ENCODE results near the gene ANKRD60. TPM values are rescaled to one million over a fixed set of nuclear protein-coding genes. Genes with fewer than 3 reads are reported as not detected.

ANKRD60 gene
- total and polyA plus RNA-seq, 2 donors (not counting 1 experiment from before 2014, with no cell fraction given) = not detected

GRCh38 chr20:58214310-58214709, 14.1 kb downstream of the ANKRD60 start:
- H3K36me3 ChIP-seq (ENCODE audit: control insufficient read depth, insufficient read depth, low read length) = no peaks in the 10 kb centered on the region
- H4K20me1 ChIP-seq (ENCODE audit: control insufficient read depth, extremely low read depth, insufficient read depth, low read length) = no peaks in the 10 kb centered on the region
- H3K4me3 ChIP-seq (replicated peaks in 1 of 4; ENCODE audit: control extremely low read depth in 1 of 4, insufficient read depth in 1 of 4, low read depth in 3 of 4, low read length in 4 of 4) = no peak overlapping the region
- no peak for DNase-seq (ENCODE audit: low read depth in 2 of 2)
- no peak overlapping the region for H2AFZ ChIP-seq (ENCODE audit: low read length)
- no peak overlapping the region for H3K27ac ChIP-seq (ENCODE audit: insufficient read depth, low read length)
- no peak overlapping the region for H3K9ac ChIP-seq (ENCODE audit: insufficient read depth, low read length)
- no peaks in the 10 kb centered on the region for H3K9me3 ChIP-seq (ENCODE audit: control insufficient read depth, insufficient read depth, low read depth, low read length)
- no peaks in the 10 kb centered on the region for H3K79me2 ChIP-seq (ENCODE audit: control insufficient read depth, insufficient read depth, low read length)
- no peaks in the 10 kb centered on the region for H3K4me1 ChIP-seq (ENCODE audit: control insufficient read depth, extremely low read depth, insufficient read depth, low read length)
- TF ChIP-seq EZH2 (IDR thresholded peaks at IDR 0.05; ENCODE audit: low read length, missing control alignments) = no peak
- TF ChIP-seq CTCF (conservative IDR thresholded peaks at IDR 0.05 in 1 of 2, IDR thresholded peaks at IDR 0.05 in 1 of 2; ENCODE audit: low read depth in 1 of 2, low read length in 2 of 2) = no peak
- no peak overlapping the region for H3K4me2 ChIP-seq (ENCODE audit: extremely low read depth, insufficient read depth, low read length)
- peaks cover 6% of the 10 kb centered on the region for H3K27me3 ChIP-seq (ENCODE audit: control insufficient read depth, insufficient read depth, low read length)

- H3K4me1 ChIP-seq (ENCODE audit: control insufficient read depth, extremely low read depth, insufficient read depth, low read length) = no peaks in the 10 kb centered on the region
- H3K27ac ChIP-seq (ENCODE audit: insufficient read depth, low read length) = no peak overlapping the region
- no peak overlapping the region for H3K4me3 ChIP-seq (replicated peaks in 1 of 4; ENCODE audit: control extremely low read depth in 1 of 4, insufficient read depth in 1 of 4, low read depth in 3 of 4, low read length in 4 of 4)
- H3K4me2 ChIP-seq (ENCODE audit: extremely low read depth, insufficient read depth, low read length) = no peak overlapping the region
- no peak overlapping the region for H3K9ac ChIP-seq (ENCODE audit: insufficient read depth, low read length)
- no peaks in the 10 kb centered on the region for H4K20me1 ChIP-seq (ENCODE audit: control insufficient read depth, extremely low read depth, insufficient read depth, low read length)
- no peak for TF ChIP-seq CTCF (conservative IDR thresholded peaks at IDR 0.05 in 1 of 2, IDR thresholded peaks at IDR 0.05 in 1 of 2; ENCODE audit: low read depth in 1 of 2, low read length in 2 of 2)
- TF ChIP-seq EZH2 (IDR thresholded peaks at IDR 0.05; ENCODE audit: low read length, missing control alignments) = no peak
- no peaks in the 10 kb centered on the region for H3K79me2 ChIP-seq (ENCODE audit: control insufficient read depth, insufficient read depth, low read length)
- peaks cover 6% of the 10 kb centered on the region for H3K27me3 ChIP-seq (ENCODE audit: control insufficient read depth, insufficient read depth, low read length)
- DNase-seq (ENCODE audit: low read depth in 2 of 2) = no peak
- H2AFZ ChIP-seq (ENCODE audit: low read length) = no peak overlapping the region
- no peaks in the 10 kb centered on the region for H3K9me3 ChIP-seq (ENCODE audit: control insufficient read depth, insufficient read depth, low read depth, low read length)
- H3K36me3 ChIP-seq (ENCODE audit: control insufficient read depth, insufficient read depth, low read length) = no peaks in the 10 kb centered on the region
Observed at GRCh38 chr20:58213716-58214115, 14.7 kb downstream of the ANKRD60 start.

GRCh38 chr20:58213121-58213520, 15.3 kb downstream of the ANKRD60 start:
- H3K27ac ChIP-seq (ENCODE audit: insufficient read depth, low read length) = no peak overlapping the region
- H3K9ac ChIP-seq (ENCODE audit: insufficient read depth, low read length) = no peak overlapping the region
- H3K27me3 ChIP-seq (ENCODE audit: control insufficient read depth, insufficient read depth, low read length) = peaks cover 6% of the 10 kb centered on the region
- H3K9me3 ChIP-seq (ENCODE audit: control insufficient read depth, insufficient read depth, low read depth, low read length) = no peaks in the 10 kb centered on the region
- H3K79me2 ChIP-seq (ENCODE audit: control insufficient read depth, insufficient read depth, low read length) = no peaks in the 10 kb centered on the region
- TF ChIP-seq EZH2 (IDR thresholded peaks at IDR 0.05; ENCODE audit: low read length, missing control alignments) (no peak), CTCF (conservative IDR thresholded peaks at IDR 0.05 in 1 of 2, IDR thresholded peaks at IDR 0.05 in 1 of 2; ENCODE audit: low read depth in 1 of 2, low read length in 2 of 2) (peak in 1 of 2 donors; percentile 19)
- no peak overlapping the region for H3K4me2 ChIP-seq (ENCODE audit: extremely low read depth, insufficient read depth, low read length)
- H3K36me3 ChIP-seq (ENCODE audit: control insufficient read depth, insufficient read depth, low read length) = no peaks in the 10 kb centered on the region
- no peak overlapping the region for H2AFZ ChIP-seq (ENCODE audit: low read length)
- DNase-seq (ENCODE audit: low read depth in 2 of 2) = peak in 1 of 2 donors; percentile 22
- no peaks in the 10 kb centered on the region for H3K4me1 ChIP-seq (ENCODE audit: control insufficient read depth, extremely low read depth, insufficient read depth, low read length)
- no peak overlapping the region for H3K4me3 ChIP-seq (replicated peaks in 1 of 4; ENCODE audit: control extremely low read depth in 1 of 4, insufficient read depth in 1 of 4, low read depth in 3 of 4, low read length in 4 of 4)
- H4K20me1 ChIP-seq (ENCODE audit: control insufficient read depth, extremely low read depth, insufficient read depth, low read length) = no peaks in the 10 kb centered on the region

Measured in fibroblast of lung (primary cell).